Body of pancreas (tissue), 4 donors: ENCODE measurements around the gene DOCK4. TPM values are rescaled to one million over a fixed set of nuclear protein-coding genes. Genes with fewer than 3 reads are reported as not detected.
A peak's percentile ranks its signal among the peaks of the same experiment; 100 is the strongest.

Source experiments
- ATAC-seq: fragments of 150-250 bp; one replicate; pipeline ENCODE4 v1.9.1; 2016
- DNase-seq, 4 donors: peaks; one replicate each; pipeline ENCODE4 v3.0.0-alpha.2; 2019
- H3K27ac ChIP-seq, 4 donors: fragments of 200-600 bp; sonication (generic); 1 replicate in 3 of 4; 2 replicates in 1 of 4; pipeline versions ENCODE4 v1.5.1 to v1.6.1; 2016 to 2019; ENCODE audit warnings: mild to moderate bottlenecking in 1 of 4, mixed read lengths in 1 of 4, moderate library complexity in 1 of 4
- H3K27me3 ChIP-seq, 2 donors: fragments of 200-600 bp; sonication (generic); one replicate each; pipeline ENCODE4 v1.6.0; 2016; ENCODE audit warnings: mild to moderate bottlenecking in 1 of 2
- H3K36me3 ChIP-seq, 2 donors: fragments of 200-600 bp; sonication (generic); replicated peaks in 1 of 2; 2 replicates each; pipeline ENCODE4 v1.5.1; 2016; ENCODE audit warnings: low read depth in 2 of 2; ENCODE audit not compliant: insufficient read depth in 1 of 2
- H3K4me1 ChIP-seq: fragments of 200-600 bp; sonication (generic); one replicate; pipeline ENCODE4 v1.6.0; 2016
- H3K4me3 ChIP-seq, 2 donors: fragments of 200-600 bp; sonication (generic); 1 replicate in 1 of 2; 2 replicates in 1 of 2; pipeline ENCODE4 v1.5.1; 2016 to 2019
- H3K9me3 ChIP-seq, 3 donors: fragments of 200-600 bp; sonication (generic); 1 replicate in 2 of 3; 2 replicates in 1 of 3; pipeline ENCODE4 v1.5.1; 2016
- CTCF ChIP-seq, 7 experiments: fragments of 450-650 bp in 4 of 7; fragments of 200-600 bp in 3 of 7; sonication (generic) in 3 of 7; IDR thresholded peaks; one replicate each; pipeline ENCODE4 v1.5.1; 2016 to 2019; ENCODE audit warnings: antibody characterized with exemption in 7 of 7
- POLR2A ChIP-seq, 3 donors: fragments of 450-650 bp; IDR thresholded peaks; one replicate each; pipeline ENCODE4 v1.6.1; 2016; ENCODE audit warnings: antibody characterized with exemption in 3 of 3, mild to moderate bottlenecking in 2 of 3
- WGBS, 2 donors: methylation state at CpG; one replicate each; pipeline ENCODE4 v1.1.5; 2017; 5-methylcytosine and 5-hydroxymethylcytosine counted together
- intact Hi-C: fragments of 100-400 bp; cut with DNase I; formaldehyde crosslinking; loops from one replicate; pipeline ENCODE4 v1.15.1; 2023
- total RNA-seq, 2 donors: library from RNA; depleted of rRNA; stranded (reverse); fragments of >200 nt; gene quantifications; one replicate each; pipeline ENCODE4 v1.1.0, GENCODE V29; 2016

DOCK4 gene
- total RNA-seq, 2 donors from 2014 or later = 24.9 to 34.6 TPM

GRCh38 chr7:111730476-111731300 is 475.5 kb downstream of the DOCK4 start:
- WGBS, 2 donors = 75 to 84% methylated on average over 13 of the region's 13 CpGs
- intact Hi-C loops = loop anchor here (5.0 kb wide), 1 partner anchor 643 kb away; no protein-coding TSS in a partner anchor
- no peaks in the 10 kb centered on the region for H3K27me3 ChIP-seq
- no peak for ATAC-seq
- no peak overlapping the region for H3K4me3 ChIP-seq
- H3K9me3 ChIP-seq = no peaks in the 10 kb centered on the region
- no peak for TF ChIP-seq POLR2A (IDR thresholded peaks at IDR 0.05)
- peak in 5 of 7 experiments; percentile 15 to 28 (median 25) for TF ChIP-seq CTCF (IDR thresholded peaks at IDR 0.05)
- H3K27ac ChIP-seq = no peak overlapping the region
- peaks cover 6% of the 10 kb centered on the region for H3K4me1 ChIP-seq
- H3K36me3 ChIP-seq = no peaks in the 10 kb centered on the region
- DNase-seq = no peak

GRCh38 chr7:111730057-111730456 is 476.1 kb downstream of the DOCK4 start:
- no peaks in the 10 kb centered on the region for H3K27me3 ChIP-seq
- ATAC-seq (no peak), DNase-seq (no peak)
- H3K9me3 ChIP-seq = no peaks in the 10 kb centered on the region
- intact Hi-C loops = loop anchor here (5.0 kb wide), 1 partner anchor 643 kb away; no protein-coding TSS in a partner anchor
- no peak overlapping the region for H3K27ac ChIP-seq
- no peak for TF ChIP-seq CTCF (IDR thresholded peaks at IDR 0.05)
- no peak for TF ChIP-seq POLR2A (IDR thresholded peaks at IDR 0.05)
- 62 to 73% methylated on average over 6 of the region's 6 CpGs for WGBS, 2 donors
- no peaks in the 10 kb centered on the region for H3K36me3 ChIP-seq
- peaks cover under 1% of the 10 kb centered on the region for H3K4me1 ChIP-seq
- no peak overlapping the region for H3K4me3 ChIP-seq

GRCh38 chr7:111729483-111729882 is 476.7 kb downstream of the DOCK4 start:
- no peaks in the 10 kb centered on the region for H3K36me3 ChIP-seq

GRCh38 chr7:111728635-111728995 is 477.6 kb downstream of the DOCK4 start:
- TF ChIP-seq POLR2A (IDR thresholded peaks at IDR 0.05) (no peak), CTCF (IDR thresholded peaks at IDR 0.05) (no peak)
- H3K27ac ChIP-seq = no peak overlapping the region
- DNase-seq = no peak
- H3K36me3 ChIP-seq = no peaks in the 10 kb centered on the region
- no peak overlapping the region for H3K4me3 ChIP-seq
- H3K9me3 ChIP-seq = no peaks in the 10 kb centered on the region
- intact Hi-C loops = no loop called here
- H3K4me1 ChIP-seq = no peaks in the 10 kb centered on the region
- H3K27me3 ChIP-seq = no peaks in the 10 kb centered on the region
- ATAC-seq = no peak
- 86 to 91% methylated on average over 11 to 16 of the region's 16 CpGs for WGBS, 2 donors

More at GRCh38 chr7:111729483-111729882, 476.7 kb downstream of the DOCK4 start:
- no peak for DNase-seq
- Histone ChIP-seq H3K27ac (no peak overlapping the region), H3K9me3 (no peaks in the 10 kb centered on the region), H3K4me3 (no peak overlapping the region), H3K4me1 (no peaks in the 10 kb centered on the region), H3K27me3 (no peaks in the 10 kb centered on the region)
- TF ChIP-seq CTCF (IDR thresholded peaks at IDR 0.05) (no peak), POLR2A (IDR thresholded peaks at IDR 0.05) (no peak)
- intact Hi-C loops = no loop called here
- 72 to 84% methylated on average over 6 to 7 of the region's 7 CpGs for WGBS, 2 donors
- no peak for ATAC-seq
